Bronchial epithelial cell (primary cell): ENCODE data around the gene EEF1G. TPM values are rescaled to one million over a fixed set of nuclear protein-coding genes. Genes with fewer than 3 reads are reported as not detected.
A peak's percentile ranks its signal among the peaks of the same experiment; 100 is the strongest.

Experiments
- DNase-seq: peaks from one replicate; pipeline ENCODE4 v3.0.0-alpha.2; 2010; ENCODE audit warnings: low read depth
- FAIRE-seq: peaks from 2 replicates; lab custom pipeline; 2011; peaks lifted over from hg19 to GRCh38; lab: Jason Lieb, UNC
- H3K27me3 ChIP-seq: 2 replicates; pipeline ENCODE4 v1.5.1; 2011; ENCODE audit warnings: low read length; ENCODE audit not compliant: control insufficient read depth, insufficient read depth
- H3K36me3 ChIP-seq: 2 replicates; pipeline ENCODE4 v1.5.1; 2011; ENCODE audit warnings: low read length; ENCODE audit not compliant: control insufficient read depth, insufficient read depth
- H3K4me3 ChIP-seq: 2 replicates; pipeline ENCODE4 v1.5.1; 2011; ENCODE audit warnings: mild to moderate bottlenecking, low read depth, low read length, control low read depth
- CTCF ChIP-seq: IDR thresholded peaks from 2 replicates; pipeline ENCODE4 v1.5.1; 2011; ENCODE audit warnings: mild to moderate bottlenecking, moderate library complexity, low read length, control low read depth, inconsistent platforms; ENCODE audit not compliant: insufficient read depth, severe bottlenecking
- total RNA-seq: library from RNA; depleted of rRNA; stranded (reverse); fragments of >200 nt; gene quantifications from 2 replicates; pipeline ENCODE4 v1.2.1, GENCODE V29; 2014

The EEF1G gene
- total RNA-seq, 1 donor from 2014 or later = 2,441 TPM

GRCh38 chr11:62548545-62549335, 25.0 kb downstream of the EEF1G start:
- Histone ChIP-seq H3K36me3 (peaks cover 7% of the 10 kb centered on the region), H3K27me3 (no peaks in the 10 kb centered on the region), H3K4me3 (no peak overlapping the region)
- TF ChIP-seq CTCF = no peak
- DNase-seq = peak; percentile 52
- FAIRE-seq = no peak

GRCh38 chr11:62547691-62548281, 25.9 kb downstream of the EEF1G start:
- H3K4me3 ChIP-seq = peak overlapping the region; percentile 95
- TF ChIP-seq CTCF = no peak
- FAIRE-seq (peak; percentile 96), DNase-seq (peak; percentile 99)
- H3K36me3 ChIP-seq = peaks cover 7% of the 10 kb centered on the region
- no peaks in the 10 kb centered on the region for H3K27me3 ChIP-seq

GRCh38 chr11:62546929-62547625, 26.6 kb downstream of the EEF1G start:
- peaks cover 11% of the 10 kb centered on the region for H3K36me3 ChIP-seq
- H3K4me3 ChIP-seq = peak overlapping the region; percentile 95
- no peaks in the 10 kb centered on the region for H3K27me3 ChIP-seq
- DNase-seq (peak; percentile 78), FAIRE-seq (no peak)
- no peak for TF ChIP-seq CTCF

GRCh38 chr11:62546244-62546928, 27.3 kb downstream of the EEF1G start, which contains the start of gene AHNAK:
Gene AHNAK, minus strand, starts transcription at chr11:62546806. Its CDS starts 10,708 bp downstream, at chr11:62536098.
- H3K27me3 ChIP-seq = no peaks in the 10 kb centered on the region

More at GRCh38 chr11:62546244-62546928, 27.3 kb downstream of the EEF1G start, which contains the start of gene AHNAK:
- TF ChIP-seq CTCF = no peak
- Histone ChIP-seq H3K4me3 (peak within 1 kb of the TSS; percentile 95), H3K36me3 (peaks cover 12% of the 10 kb centered on the region)
- DNase-seq = peak; percentile 37
- no peak for FAIRE-seq
